GM21619 (cell line): ENCODE measurements around the gene CSHL1.
"Not testable (repeated sequence)": the region's sequence is repeated elsewhere in the genome, so short reads cannot be mapped to it uniquely, and the experiment has no call there.

Source experiments
- ATAC-seq: cut with Tn5 transposase; IDR thresholded peaks from one replicate; pipeline ENCODE4 v1.9.1; 2021; ENCODE audit not compliant: unreplicated experiment

The CSHL1 gene

DNA sequence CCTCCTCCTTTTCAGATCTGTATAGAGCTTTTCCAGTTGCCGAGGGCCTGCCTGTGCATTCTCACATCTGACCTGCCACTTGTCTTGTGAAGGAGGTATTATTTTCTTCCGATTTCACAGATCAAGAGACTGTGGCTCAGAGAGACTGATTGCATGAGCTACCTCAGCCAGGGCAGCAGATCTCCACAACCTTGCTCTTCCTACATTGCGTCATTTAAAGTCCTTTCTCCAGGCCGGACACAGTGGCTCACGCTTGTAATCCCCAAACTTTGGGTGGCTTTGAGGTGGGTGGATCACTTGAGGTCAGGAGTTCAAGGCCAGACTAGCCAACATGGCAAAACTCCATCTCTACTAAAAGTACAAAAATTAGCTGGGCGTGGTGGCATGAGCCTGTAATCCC, 9.0 kb upstream of the CSHL1 start:
- ATAC-seq, result not testable (repeated sequence)

DNA sequence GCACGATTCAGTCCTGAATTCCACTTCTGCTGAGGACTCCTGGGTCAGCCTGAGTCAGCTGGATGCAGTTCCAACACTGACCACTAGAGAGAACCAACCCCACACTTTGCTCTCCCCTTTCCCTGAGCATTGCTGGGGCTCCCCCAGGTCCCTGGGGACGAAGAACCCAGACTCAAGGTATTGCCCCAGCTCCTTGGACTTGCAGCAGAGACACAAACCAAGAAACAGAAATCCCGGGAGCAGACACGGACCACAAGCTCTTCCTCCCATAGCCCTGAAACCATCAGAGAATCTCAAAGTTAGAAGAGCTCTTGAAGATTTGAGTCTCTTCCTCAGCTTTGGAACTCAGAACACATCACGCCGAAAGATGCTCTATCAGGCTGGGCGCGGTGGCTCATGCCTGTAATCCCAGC, 8.3 kb upstream of the CSHL1 start:
- peak; percentile 55 for ATAC-seq

- ATAC-seq, result not testable (repeated sequence)
Observed at GRCh38 chr17:63918789-63919305, 7.8 kb upstream of the CSHL1 start, which contains the start of gene GH1. Gene GH1, minus strand, starts transcription at chr17:63918839. Its CDS starts 63 bp downstream, at chr17:63918776.

- ATAC-seq, result no peak
Observed at GRCh38 chr17:63918305-63918704, 7.2 kb upstream of the CSHL1 start.

DNA sequence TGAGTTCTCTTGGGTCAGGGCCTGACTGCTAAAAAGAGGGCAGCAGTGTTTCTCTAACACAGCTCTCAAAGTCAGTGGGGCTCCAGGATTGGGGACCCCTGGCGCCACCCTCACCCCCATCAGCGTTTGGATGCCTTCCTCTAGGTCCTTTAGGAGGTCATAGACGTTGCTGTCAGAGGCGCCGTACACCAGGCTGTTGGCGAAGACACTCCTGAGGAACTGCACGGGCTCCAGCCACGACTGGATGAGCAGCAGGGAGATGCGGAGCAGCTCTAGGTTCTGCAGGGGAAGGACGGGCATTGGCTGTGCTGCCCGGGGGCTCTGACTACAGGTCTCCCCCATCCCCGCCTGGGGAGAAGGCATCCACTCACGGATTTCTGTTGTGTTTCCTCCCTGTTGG, 6.6 kb upstream of the CSHL1 start:
- no peak for ATAC-seq

DNA sequence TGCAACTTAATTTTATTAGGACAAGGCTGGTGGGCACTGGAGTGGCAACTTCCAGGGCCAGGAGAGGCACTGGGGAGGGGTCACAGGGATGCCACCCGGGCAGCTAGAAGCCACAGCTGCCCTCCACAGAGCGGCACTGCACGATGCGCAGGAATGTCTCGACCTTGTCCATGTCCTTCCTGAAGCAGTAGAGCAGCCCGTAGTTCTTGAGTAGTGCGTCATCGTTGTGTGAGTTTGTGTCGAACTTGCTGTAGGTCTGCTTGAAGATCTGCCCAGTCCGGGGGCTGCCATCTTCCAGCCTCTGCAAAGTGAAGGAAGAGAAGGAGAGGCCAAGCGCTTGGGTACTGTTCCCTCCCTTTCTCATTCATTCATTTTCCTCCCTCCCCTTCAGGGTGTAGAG, 6.1 kb upstream of the CSHL1 start:
- ATAC-seq, result not testable (repeated sequence)

DNA sequence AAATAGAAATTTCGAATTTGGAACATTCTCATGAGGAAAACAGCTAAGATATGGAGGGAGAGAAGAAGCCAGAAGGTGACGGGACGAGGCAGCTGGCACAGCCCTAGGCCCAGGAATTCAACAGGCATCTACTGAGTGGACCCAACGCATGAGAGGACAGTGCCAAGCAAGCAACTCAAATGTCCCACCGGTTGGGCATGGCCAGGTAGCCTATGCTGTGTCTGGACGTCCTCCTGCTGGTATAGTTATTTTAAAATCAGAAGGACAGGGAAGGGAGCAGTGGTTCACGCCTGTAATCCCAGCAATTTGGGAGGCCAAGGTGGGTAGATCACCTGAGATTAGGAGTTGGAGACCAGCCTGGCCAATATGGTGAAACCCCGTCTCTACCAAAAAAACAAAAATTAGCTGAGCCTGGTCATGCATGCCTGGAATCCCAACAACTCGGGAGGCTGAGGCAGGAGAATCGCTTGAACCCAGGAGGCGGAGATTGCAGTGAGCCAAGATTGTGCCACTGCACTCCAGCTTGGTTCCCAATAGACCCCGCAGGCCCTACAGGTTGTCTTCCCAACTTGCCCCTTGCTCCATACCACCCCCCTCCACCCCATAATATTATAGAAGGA, 5.6 kb upstream of the CSHL1 start:
- no peak for ATAC-seq

DNA sequence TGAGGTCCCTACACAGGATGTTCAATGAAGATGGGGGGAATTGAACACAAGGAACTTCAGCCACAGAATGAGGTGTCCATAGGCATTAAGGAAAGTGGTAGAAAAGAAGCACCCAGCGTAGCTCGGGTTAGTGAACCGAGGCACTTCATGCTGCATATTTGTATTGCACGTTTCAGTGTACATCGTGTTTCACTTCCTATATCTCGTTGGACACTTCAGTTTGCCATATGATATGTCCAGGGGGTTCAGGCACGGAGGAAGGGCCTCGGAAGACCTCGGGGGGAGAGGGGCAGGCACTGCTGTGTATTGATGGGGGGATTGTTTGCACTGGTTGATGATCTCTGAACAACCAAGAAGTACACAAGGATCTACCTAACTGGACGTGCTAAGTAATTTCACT, 4.7 kb upstream of the CSHL1 start:
- ATAC-seq, result not testable (repeated sequence)

DNA sequence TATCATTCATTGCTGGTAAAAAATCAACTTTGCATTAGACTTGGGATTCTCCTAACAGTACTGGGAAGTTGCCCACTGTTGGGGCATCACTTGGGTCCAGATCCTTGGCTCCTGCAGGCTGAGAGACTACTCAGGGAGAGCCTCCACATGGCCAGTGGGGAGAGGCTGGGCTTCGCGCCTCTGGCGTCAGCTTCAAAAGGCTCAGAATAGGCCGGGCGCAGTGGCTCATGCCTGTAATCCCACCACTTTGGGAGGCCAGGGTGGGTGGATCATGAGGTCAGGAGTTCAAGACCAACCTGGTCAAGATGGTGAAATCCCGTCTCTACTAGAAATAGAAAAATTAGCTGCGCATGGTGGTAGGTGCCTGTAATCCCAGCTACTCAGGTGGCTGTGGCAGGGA, 3.4 kb upstream of the CSHL1 start:
- no peak for ATAC-seq

DNA sequence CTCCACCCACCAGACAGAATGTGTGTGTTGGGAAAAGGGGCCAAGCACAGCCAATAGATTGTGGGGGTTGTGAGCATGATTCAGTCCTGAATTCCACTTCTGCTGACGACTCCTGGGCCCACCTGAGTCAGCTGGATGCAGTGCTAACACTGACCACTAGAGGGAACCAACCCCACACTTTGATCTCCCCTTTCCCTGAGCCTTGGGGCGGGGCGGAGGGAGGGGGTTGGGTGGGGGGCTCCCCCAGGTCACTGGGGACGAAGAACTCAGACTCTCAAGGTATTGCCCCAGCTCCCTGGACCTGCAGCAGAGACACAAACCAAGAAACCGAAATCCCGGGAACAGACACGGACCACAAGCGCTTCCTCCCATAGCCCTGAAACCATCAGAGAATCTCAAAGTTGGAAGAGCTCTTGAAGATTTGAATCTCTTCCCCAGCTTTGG, 621 bp upstream of the CSHL1 start:
- ATAC-seq, result no peak

GRCh38 chr17:63910096-63910495, 962 bp downstream of the CSHL1 start:
- no peak for ATAC-seq

DNA sequence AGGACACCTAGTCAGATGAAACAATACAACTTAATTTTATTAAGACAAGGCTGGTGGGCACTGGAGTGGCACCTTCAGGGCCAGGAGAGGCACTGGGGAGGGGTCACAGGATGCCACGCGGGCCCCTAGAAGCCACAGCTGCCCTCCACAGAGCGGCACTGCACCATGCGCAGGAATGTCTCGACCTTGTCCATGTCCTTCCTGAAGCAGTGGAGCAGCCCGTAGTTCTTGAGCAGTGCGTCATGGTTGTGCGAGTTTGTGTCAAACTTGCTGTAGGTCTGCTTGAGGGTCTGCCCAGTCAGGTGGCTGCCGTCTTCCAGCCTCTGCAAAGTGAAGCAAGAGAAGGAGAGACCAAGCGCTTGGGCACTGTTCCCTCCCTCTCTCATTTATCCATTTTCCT, 1.5 kb downstream of the CSHL1 start:
- ATAC-seq, result not testable (repeated sequence)

DNA sequence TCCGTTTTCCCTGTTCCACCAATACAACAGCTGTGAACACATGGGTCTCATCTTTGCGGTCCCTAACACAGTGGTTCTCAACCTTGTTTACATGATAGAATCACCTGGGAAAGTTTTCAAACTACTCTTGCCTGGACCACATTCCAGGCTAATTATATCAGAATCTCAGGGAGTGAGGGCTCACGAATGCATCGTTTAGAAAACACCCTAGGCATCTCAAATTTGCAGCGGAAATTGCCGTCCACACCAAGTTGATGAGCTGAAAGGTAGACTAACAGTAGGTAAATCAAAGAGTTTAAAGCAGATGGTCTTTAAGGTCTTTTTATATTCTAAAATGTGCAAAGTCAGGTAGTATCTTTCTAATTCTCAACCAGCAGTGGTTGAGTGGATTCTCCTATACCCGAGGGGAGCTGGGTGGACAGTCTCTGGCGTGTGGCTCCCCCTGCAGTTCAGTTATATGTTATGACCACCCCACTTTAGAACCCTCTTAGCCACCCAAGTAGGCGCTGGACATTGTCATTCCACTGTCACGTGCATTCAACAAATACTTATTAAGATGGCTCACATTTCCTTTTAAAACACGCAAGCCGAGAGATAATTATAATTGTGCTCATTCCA, 3.8 kb downstream of the CSHL1 start:
- ATAC-seq, result not testable (repeated sequence)

GRCh38 chr17:63904796-63905195, 6.3 kb downstream of the CSHL1 start:
- not testable (repeated sequence) for ATAC-seq

GRCh38 chr17:63903787-63904201, 7.3 kb downstream of the CSHL1 start:
- not testable (repeated sequence) for ATAC-seq

DNA sequence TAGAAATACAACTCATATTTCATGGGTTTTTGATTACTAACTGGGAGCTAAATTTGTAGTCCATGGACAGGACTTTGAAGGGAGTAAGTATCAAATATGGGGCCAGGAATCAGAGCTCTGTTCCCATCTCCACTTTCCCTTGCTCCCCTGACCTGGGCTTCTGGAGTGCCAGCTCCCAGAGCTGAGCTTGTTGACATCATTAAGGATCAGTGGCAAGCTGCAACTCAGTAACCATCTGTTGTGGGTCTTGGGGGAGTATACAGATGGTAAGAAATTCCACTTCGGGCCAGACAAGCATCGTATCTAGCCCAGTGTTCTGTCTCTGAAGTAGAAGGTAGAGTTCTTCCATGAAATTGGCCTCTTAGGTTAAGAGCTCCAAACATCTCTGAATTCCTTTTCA, 9.1 kb downstream of the CSHL1 start:
- not testable (repeated sequence) for ATAC-seq

DNA sequence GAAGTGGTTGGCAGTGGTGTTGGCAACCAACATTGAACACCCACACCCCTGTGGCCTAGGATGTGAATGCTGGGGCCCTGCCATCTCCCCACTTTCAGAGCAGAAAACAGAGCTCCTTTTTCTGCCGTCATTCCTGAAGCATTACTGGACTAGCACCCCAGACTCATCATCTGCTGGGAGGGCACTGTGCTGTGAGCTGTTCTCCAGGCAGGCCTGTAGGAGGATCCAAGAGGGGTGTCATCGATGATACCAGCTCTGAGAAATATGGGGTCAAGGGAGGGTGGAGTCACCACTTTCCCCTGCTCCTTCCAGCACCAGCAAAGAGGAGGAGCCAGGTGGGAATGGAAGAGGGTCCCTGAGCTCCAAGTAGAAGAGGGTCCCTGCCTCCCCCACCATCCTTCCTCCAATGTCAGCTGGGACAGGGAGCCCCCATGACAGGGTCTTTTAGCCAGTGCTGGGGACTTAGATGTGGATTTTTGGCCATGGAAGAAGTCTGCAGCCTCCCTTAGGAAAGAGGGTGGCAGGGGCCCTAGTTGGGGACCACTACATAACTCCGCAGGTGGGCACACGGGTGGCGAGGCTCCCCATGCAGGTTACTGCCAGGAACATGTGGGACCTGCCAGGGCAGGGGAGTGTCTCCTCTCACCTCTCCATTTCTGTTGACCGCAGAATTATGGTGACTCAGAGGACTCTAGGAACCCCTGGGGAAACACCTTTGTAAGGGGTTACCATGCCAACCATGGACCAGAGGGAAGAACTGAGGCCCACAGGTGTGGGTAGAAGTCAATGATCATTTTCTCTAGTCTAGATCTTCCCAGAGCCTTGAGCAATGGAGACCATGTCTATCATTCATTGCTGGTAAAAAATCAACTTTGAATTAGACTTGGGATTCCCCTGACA, 11.9 kb downstream of the CSHL1 start:
- ATAC-seq, result not testable (repeated sequence)

DNA sequence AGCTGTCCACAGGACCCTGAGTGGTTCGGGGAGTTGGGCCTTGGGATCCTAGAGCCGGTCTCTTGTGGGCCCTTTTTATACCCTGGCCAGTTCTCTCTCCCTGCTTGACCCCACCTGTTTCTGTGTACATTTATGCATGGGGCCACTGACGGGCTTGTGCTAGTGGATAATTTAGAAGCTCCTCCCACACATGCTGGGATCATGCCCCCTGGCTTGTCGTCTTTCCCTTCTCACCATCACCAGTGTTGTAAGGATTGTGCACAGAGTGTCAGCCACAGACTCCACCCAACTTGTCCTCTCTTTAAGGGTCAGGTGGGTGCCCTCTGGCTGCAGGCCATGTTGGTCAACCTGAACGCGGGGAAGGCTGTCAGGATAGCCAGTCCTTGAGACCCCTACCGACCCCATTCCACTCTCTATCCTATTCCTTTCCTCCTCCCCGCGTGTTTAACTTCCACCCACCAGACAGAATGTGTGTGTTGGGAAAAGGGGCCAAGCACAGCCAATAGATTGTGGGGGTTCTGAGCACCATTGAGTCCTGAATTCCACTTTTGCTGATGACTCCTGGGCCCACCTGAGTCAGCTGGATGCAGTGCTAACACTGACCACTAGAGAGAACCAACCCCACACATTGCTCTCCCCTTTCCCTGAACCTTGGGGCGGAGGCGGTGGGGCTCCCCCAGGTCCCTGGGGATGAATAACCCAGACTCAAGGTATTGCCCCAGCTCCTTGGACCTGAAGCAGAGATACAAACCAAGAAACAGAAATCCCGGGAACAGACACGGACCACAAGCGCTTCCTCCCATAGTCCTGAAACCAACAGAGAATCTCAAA, 14.3 kb downstream of the CSHL1 start, which contains the start of gene CSH1:
Gene CSH1 (minus strand): TSS at position 51 of the 831 bp plus-strand sequence. CDS start 63 bp downstream, outside the sequence.
- not testable (repeated sequence) for ATAC-seq

DNA sequence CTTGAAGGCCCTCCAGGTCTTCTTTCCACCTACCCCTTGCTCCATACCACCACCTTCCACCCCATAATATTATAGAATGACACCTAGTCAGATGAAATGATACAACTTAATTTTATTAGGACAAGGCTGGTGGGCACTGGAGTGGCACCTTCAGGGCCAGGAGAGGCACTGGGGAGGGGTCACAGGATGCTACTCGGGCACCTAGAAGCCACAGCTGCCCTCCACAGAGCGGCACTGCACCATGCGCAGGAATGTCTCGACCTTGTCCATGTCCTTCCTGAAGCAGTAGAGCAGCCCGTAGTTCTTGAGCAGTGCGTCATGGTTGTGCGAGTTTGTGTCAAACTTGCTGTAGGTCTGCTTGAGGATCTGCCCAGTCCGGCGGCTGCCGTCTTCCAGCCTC, 16.2 kb downstream of the CSHL1 start:
- not testable (repeated sequence) for ATAC-seq

GRCh38 chr17:63894021-63894420, 17.0 kb downstream of the CSHL1 start:
- ATAC-seq, result not testable (repeated sequence)
